Measurements from ENCODE around the gene NSL1.

Gene NSL1

GRCh38 chr1:212688341-212689047 is 103.1 kb downstream of the NSL1 start:
- Histone ChIP-seq H3K4me3 (ENCODE audit: insufficient read depth, low read length, poor library complexity, severe bottlenecking) (no peak overlapping the region), H3K9me3 (ENCODE audit: insufficient read depth, low read length) (no peaks in the 10 kb centered on the region), H3K27me3 (ENCODE audit: low read length) (no peaks in the 10 kb centered on the region), H3K9me2 (replicated peaks; ENCODE audit: insufficient read depth, low read length) (no peaks in the 10 kb centered on the region), H3F3A (ENCODE audit: insufficient read depth) (no peaks in the 10 kb centered on the region), H3K36me3 (ENCODE audit: low read length) (no peaks in the 10 kb centered on the region), H3K4me2 (ENCODE audit: low read depth, low read length, poor library complexity, severe bottlenecking) (no peak overlapping the region), H3K27ac (ENCODE audit: low read depth, low read length) (no peak overlapping the region), H4K20me1 (ENCODE audit: low read depth, low read length) (no peaks in the 10 kb centered on the region), H2AFZ (ENCODE audit: low read depth, low read length, severe bottlenecking) (no peak overlapping the region), H3K9ac (ENCODE audit: low read length) (no peak overlapping the region), H3K79me2 (ENCODE audit: insufficient read depth, low read length) (no peaks in the 10 kb centered on the region)
- TF ChIP-seq EZH2phosphoT487 (conservative IDR thresholded peaks at IDR 0.05; ENCODE audit: low read length) (no peak), CTCF (IDR thresholded peaks at IDR 0.05; ENCODE audit: insufficient read depth, low read length, poor library complexity, severe bottlenecking) (no peak)

- Histone ChIP-seq H3K9me3 (ENCODE audit: insufficient read depth, low read length) (no peaks in the 10 kb centered on the region), H3K27ac (ENCODE audit: low read depth, low read length) (no peak overlapping the region), H3K9ac (ENCODE audit: low read length) (no peak overlapping the region), H4K20me1 (ENCODE audit: low read depth, low read length) (no peaks in the 10 kb centered on the region), H3K79me2 (ENCODE audit: insufficient read depth, low read length) (no peaks in the 10 kb centered on the region), H3K9me2 (replicated peaks; ENCODE audit: insufficient read depth, low read length) (no peaks in the 10 kb centered on the region), H3K36me3 (ENCODE audit: low read length) (no peaks in the 10 kb centered on the region), H2AFZ (ENCODE audit: low read depth, low read length, severe bottlenecking) (no peak overlapping the region), H3F3A (ENCODE audit: insufficient read depth) (no peaks in the 10 kb centered on the region), H3K4me3 (ENCODE audit: insufficient read depth, low read length, poor library complexity, severe bottlenecking) (no peak overlapping the region), H3K27me3 (ENCODE audit: low read length) (no peaks in the 10 kb centered on the region), H3K4me2 (ENCODE audit: low read depth, low read length, poor library complexity, severe bottlenecking) (no peak overlapping the region)
- TF ChIP-seq CTCF (IDR thresholded peaks at IDR 0.05; ENCODE audit: insufficient read depth, low read length, poor library complexity, severe bottlenecking), result no peak
- no peak for TF ChIP-seq EZH2phosphoT487 (conservative IDR thresholded peaks at IDR 0.05; ENCODE audit: low read length)
Observed at GRCh38 chr1:212687811-212688210, 103.8 kb downstream of the NSL1 start.

- no peak overlapping the region for H3K27ac ChIP-seq (ENCODE audit: low read depth, low read length)
- TF ChIP-seq CTCF (IDR thresholded peaks at IDR 0.05; ENCODE audit: insufficient read depth, low read length, poor library complexity, severe bottlenecking) (no peak), EZH2phosphoT487 (conservative IDR thresholded peaks at IDR 0.05; ENCODE audit: low read length) (no peak)
Observed at GRCh38 chr1:212686591-212686990, 105.0 kb downstream of the NSL1 start.

More at GRCh38 chr1:212686591-212686990, 105.0 kb downstream of the NSL1 start:
- no peak overlapping the region for H3K4me3 ChIP-seq (ENCODE audit: insufficient read depth, low read length, poor library complexity, severe bottlenecking)
- H3F3A ChIP-seq (ENCODE audit: insufficient read depth), result no peaks in the 10 kb centered on the region
- H3K79me2 ChIP-seq (ENCODE audit: insufficient read depth, low read length), result no peaks in the 10 kb centered on the region
- H2AFZ ChIP-seq (ENCODE audit: low read depth, low read length, severe bottlenecking), result no peak overlapping the region
- no peaks in the 10 kb centered on the region for H3K36me3 ChIP-seq (ENCODE audit: low read length)
- H3K9me2 ChIP-seq (replicated peaks; ENCODE audit: insufficient read depth, low read length), result no peaks in the 10 kb centered on the region
- H3K9me3 ChIP-seq (ENCODE audit: insufficient read depth, low read length), result no peaks in the 10 kb centered on the region
- H3K9ac ChIP-seq (ENCODE audit: low read length), result no peak overlapping the region
- no peaks in the 10 kb centered on the region for H3K27me3 ChIP-seq (ENCODE audit: low read length)
- H4K20me1 ChIP-seq (ENCODE audit: low read depth, low read length), result no peaks in the 10 kb centered on the region
- no peak overlapping the region for H3K4me2 ChIP-seq (ENCODE audit: low read depth, low read length, poor library complexity, severe bottlenecking)

All from SU-DHL-6 (cell line).